GM21447 (cell line): ENCODE results near the gene ACAD8.

ENCODE experiments used
- ATAC-seq: cut with Tn5 transposase; IDR thresholded peaks from one replicate; pipeline ENCODE4 v1.9.1; 2021; ENCODE audit not compliant: unreplicated experiment

Gene ACAD8

GRCh38 chr11:134253188-134253993 lies at the start of gene ACAD8, which contains the start of gene THYN1:
Gene ACAD8, plus strand, starts transcription at chr11:134253568. Its CDS starts 33 bp downstream, at chr11:134253601.
Gene THYN1, minus strand, starts transcription at chr11:134253352. Its CDS starts 470 bp downstream, at chr11:134252882.
- ATAC-seq = peak; percentile 98

- ATAC-seq = no peak
Observed at GRCh38 chr11:134205729-134206128, 47.6 kb upstream of the ACAD8 start.

- ATAC-seq = no peak
Observed at GRCh38 chr11:134206185-134206584, 47.2 kb upstream of the ACAD8 start.

DNA sequence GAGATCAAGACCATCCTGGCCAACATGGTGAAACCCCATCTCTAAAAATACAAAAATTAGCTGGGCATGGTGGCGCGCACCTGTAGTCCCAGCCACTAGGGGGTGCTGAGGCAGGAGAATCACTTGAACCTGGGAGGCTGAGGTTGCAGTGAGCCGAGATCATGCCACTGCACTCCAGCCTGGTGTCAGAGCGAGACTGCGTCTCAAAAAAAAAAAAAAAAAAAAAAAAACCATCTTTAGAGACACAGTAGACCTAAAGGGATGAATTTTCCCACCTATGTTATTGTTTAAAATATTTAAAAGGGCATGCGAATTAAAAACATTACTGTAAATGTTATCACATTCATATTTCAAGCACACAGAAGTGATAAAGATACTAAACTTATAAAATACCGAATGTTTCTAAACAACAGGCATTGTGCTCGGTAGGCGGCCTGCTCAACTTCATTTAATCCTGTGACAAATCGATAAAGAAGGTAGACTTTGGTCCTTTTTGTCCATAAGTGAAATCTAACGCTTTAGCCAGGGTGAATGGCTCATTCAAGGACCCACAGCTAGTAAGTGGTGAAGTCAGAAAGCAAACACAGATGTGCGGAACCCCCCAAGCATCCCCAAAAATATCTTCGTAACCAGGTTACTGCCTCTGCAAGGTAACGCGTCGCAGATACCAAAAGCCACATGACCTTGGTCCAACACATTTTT lies 45.7 kb upstream of the ACAD8 start:
- no peak for ATAC-seq

DNA sequence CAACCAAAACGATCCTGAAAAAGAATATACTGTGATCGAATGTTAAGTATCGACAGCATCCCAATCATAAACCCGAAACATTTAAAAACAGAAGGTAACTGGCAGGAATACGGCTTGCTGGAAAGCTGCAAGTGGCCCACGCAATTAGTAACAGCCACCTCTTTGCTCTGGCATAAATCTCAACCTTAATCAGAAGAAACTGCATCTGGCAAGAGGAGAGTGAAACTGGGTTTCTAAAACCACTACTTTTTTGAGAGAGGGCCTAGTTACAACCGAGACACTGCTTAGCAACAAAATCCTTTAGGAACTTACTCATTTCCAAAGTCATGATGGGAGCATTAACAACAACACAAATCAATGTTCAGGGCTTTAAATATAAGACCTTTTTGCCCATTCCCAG lies 37.5 kb upstream of the ACAD8 start:
- no peak for ATAC-seq

DNA sequence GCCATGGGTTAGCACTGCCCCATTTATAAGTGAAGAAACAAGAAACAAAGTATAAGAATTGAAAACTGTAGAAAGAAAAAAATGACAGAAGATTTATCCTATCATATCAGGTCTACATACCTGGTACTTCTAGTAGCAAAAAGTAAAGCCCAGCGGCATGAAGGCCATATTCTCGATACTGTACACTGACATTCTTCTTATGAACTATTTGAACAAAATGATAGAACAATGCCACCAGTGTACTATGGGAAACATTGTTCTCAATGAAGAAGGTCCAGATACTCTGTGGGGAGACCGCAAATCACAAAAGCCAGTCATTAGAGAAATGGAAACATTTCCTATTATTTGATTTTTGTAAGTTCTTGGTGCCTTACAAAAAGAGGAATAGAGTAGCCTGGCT lies 36.6 kb upstream of the ACAD8 start:
- no peak for ATAC-seq

GRCh38 chr11:134223121-134223520 lies 30.2 kb upstream of the ACAD8 start:
- no peak for ATAC-seq

GRCh38 chr11:134223836-134224709 lies 29.3 kb upstream of the ACAD8 start, which contains the start of the genes NCAPD3 and VPS26B:
Gene NCAPD3, minus strand, starts transcription at chr11:134223967. Its CDS starts 41 bp downstream, at chr11:134223926.
Gene VPS26B, plus strand, starts transcription at chr11:134224671. Its CDS starts 452 bp downstream, at chr11:134225123.
- peak; percentile 80 for ATAC-seq

DNA sequence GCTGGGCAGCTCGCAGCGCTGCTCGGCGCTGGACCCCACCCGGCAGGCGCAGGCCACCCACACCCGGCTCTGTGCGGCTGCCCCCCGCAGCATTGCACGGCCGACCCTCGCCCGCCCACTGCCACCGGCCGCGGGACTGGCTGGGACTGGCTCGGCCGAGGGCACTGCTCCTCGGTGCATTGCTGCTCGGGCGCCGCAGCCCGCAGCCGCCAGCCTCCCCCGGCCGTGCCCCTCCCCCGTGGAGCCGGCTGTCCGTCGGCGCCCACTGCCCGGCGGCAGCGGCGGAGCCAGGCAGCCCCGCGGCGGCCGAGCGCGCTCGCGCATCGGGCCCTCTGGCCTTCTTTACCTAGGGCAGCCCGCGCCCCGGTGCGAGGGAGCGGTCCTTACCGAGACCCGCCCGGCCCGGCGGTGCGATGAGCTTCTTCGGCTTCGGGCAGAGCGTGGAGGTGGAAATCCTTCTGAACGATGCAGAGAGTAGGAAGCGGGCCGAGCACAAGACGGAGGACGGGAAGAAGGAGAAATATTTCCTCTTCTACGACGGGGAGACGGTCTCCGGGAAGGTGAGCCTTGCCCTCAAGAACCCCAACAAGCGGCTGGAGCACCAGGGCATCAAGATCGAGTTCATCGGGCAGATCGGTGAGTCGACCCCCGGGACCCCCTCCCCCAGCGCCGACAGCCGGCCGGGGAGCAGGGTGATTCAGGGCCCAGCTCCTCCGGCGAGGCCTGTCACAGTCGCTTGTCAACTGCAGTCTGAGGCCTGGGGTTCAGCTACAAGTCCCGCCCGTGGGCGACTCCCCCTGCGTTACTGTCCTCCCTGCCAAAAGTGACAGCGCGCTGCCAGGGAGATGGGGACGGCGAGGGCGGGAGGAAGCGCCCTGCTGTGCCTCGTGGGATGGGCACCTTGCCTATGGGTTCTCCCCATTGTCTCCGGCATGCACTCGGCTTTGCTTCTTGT lies 28.4 kb upstream of the ACAD8 start:
- peak; percentile 9 for ATAC-seq

DNA sequence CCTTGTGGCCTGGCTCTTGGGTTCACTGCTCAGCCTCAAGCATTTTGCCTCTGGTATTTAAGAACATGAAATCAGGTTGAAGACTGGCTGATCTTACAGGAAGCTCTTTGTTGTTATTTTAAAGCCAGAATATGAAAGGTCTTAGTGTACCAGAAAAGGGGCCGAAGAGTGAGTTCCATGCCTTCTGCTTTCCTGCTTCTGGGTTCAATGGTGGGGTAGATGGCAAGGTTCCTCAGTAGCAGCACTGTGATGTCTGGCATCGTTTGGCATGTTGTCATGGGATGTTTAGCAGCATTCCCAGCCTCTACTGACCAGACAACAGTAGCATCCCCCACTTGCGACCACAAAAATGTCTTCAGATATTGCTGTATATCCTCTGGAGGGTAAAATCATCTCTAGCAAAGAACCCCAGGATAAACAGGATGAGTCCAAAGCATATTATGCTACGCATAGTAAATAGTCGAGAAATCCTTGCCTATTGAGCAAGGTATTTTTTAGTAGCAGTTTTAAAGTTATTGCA lies 26.5 kb upstream of the ACAD8 start:
- ATAC-seq = no peak

- peak; percentile 50 for ATAC-seq
Observed at GRCh38 chr11:134228625-134229024, 24.7 kb upstream of the ACAD8 start.

DNA sequence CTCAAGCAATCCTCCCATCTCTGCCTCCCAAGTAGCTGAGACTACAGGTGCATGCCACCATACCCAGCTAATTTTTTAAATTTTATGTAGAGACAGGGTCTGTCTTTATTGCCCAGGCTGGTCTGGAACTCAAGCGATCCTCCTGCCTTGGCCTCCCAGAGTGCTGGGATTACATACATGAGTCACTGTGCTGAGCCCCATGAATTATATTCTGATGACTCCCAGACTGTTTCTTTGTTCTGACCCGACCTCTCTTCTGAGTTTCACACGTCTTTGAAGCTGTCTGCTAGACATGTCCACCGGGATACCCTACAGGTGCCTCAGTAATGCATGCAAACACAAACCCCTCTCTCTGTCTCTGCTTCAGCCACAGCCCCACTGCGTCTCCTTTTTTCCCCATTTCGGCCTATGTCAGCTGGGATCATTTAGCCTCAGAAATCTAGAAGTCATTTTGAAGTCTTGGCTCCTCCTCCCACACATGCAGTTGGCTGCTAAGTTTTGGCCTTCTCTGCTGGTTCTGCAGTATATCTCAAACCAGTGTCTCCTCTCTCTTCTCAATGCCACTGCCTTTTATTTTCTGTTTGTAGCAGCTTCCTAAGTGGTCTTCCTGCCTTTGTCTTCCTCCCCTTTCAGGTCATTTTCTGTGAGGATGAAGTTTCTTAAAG lies 24.1 kb upstream of the ACAD8 start:
- no peak for ATAC-seq

- ATAC-seq = no peak
Observed at GRCh38 chr11:134230339-134230738, 23.0 kb upstream of the ACAD8 start.

DNA sequence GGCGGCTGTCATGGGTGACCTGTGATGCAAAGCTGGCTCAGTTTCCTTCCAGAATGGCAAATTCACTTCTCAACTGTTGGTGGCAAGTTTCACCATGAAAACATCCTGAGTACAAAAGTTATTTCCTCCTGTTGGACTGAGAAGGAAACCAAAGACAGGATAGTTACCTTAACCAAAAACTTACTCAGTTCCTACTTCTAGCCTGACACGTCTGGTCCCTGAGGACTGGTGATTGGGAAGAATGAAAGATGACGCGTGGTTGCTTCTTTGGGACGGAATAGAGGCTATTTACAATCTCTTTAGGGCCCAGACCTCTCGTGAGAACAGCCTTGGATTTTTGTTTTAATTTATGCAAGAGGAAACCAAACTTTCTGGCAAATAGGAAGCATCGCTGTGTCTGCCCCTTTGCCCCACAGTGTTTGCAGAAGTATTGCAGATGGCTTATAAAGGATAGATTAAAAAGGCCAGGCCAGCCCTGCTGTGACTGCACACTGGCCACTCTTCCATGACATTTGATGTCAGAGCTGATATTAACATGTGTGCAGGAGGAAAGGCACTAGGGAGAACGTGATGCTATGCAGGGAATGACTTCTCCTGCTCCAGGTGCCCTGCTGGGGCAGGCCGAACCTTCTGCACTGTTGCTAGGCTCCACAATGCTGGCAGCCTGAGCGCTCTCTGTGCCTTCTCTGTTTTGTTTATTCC lies 21.3 kb upstream of the ACAD8 start:
- no peak for ATAC-seq

DNA sequence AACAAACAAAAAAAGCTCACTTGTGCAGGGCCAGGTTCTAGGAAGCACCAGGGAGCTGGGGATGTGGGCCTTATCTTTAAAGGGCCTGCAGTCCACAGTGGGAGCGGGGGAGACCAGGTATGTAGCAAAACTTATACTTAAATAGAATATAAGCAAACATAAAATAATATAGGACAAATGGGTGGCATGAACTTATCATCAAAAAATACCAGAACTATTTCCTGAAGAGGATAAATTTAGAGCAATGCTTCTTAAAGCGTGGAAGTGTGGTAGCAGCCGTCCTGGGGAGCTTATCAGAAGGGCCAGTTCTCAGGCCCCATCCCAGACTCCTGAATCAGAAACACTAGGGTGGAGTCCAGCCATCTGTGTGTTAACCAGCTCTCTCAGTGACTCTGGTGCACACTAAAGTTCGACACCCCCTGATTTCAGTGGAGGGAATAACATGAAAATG lies 19.6 kb upstream of the ACAD8 start:
- ATAC-seq = no peak

DNA sequence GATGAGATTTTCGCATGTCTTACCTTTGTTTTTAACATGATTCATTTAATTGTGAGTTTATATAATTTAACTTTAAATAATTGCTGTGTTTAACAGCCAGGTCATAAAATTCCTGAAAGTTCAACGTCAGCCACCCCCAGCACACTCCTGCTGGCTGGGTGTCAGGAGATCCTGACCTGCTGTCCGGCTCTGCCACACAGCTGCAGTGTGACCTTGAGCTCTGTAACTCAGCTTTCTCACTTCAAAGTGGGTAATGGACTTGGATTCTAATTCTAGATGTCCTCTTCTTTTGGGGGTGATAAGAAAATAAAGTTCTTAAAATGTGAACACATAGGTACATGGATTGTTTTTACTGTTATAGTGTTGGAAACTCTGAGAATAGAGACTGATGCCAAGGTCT lies 18.0 kb upstream of the ACAD8 start:
- ATAC-seq = no peak

DNA sequence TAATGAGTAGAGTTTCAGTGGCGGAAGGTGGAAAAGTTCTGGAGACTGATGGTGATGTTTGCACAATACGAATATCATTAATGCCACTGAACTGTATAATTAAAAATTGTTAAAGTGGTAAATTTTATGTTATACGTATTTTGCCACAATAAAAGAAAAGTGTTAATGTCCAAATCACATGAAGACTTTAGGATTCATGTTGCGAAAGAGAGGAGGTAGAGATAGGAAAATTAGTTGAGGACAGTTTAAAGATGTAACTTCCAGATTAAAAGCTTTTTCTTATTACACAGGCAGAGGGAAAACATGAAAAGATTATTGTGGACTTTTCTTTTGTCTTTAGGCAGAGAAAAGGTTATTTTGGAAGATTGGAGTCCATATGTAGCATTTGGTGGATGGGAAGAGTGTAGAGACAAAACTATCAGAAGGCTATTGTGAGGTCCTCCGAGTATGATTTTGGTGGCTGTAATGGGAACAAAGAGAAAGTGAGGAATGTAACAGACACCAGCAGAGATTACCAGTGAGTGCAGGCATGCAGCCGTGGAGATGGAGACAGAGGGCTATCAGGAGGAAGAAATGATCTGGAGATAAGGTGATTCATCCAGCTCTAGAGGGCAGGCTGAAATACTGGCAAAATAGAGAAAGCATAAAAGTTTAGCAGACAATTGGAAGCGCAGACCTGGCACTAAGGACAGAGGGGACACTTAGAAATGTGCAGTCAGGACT lies 16.4 kb upstream of the ACAD8 start:
- no peak for ATAC-seq

- no peak for ATAC-seq
Observed at GRCh38 chr11:134237557-134237922, 15.8 kb upstream of the ACAD8 start.
